GM12875 (cell line): ENCODE data around the gene CENPP.

Source experiments
- H3K4me3 ChIP-seq: one replicate; pipeline ENCODE4 v1.5.1; 2011; ENCODE audit warnings: low read depth, low read length, control low read depth
- TF ChIP-seq, protein P1 (sequence below): IDR thresholded peaks from 2 replicates; pipeline ENCODE4 v1.5.1; 2011; ENCODE audit warnings: low read depth, mild to moderate bottlenecking, control low read depth, inconsistent platforms, low read length, moderate library complexity, borderline replicate concordance; ENCODE audit not compliant: insufficient read depth

The CENPP gene

DNA sequence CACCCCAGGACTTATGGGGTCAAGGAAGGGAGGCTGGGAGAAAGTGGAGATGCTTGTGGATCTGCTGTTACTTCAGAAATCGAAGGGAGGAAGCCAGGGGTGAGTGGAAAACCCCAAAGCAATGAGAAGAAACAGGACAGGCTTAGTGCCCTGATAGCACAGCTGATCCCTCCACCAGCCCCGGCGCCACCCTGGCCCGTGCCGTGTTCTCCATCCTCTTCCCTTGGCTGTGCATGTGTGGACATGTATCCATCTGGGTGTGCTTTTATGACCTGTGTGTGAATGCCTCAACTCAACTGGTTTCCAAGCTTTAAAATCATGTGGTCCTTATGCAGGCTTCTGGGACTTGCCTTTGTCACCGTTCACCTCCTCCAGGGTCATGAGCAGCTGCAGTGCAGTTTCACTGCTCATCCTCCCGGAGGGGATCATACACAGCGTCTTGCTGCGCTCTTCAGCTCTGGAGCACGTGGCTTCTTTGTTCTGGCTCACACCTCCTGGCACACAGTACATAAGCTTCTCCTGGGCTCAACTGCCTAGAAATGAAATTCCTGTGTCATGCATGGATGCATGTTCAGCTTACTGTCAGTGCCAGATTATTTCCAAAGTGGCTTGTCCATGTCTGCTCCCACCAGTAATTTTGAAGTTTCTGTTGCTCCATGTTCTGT is 286.0 kb downstream of the CENPP start:
- H3K4me3 ChIP-seq = no peak overlapping the region
- TF ChIP-seq, protein P1, sequence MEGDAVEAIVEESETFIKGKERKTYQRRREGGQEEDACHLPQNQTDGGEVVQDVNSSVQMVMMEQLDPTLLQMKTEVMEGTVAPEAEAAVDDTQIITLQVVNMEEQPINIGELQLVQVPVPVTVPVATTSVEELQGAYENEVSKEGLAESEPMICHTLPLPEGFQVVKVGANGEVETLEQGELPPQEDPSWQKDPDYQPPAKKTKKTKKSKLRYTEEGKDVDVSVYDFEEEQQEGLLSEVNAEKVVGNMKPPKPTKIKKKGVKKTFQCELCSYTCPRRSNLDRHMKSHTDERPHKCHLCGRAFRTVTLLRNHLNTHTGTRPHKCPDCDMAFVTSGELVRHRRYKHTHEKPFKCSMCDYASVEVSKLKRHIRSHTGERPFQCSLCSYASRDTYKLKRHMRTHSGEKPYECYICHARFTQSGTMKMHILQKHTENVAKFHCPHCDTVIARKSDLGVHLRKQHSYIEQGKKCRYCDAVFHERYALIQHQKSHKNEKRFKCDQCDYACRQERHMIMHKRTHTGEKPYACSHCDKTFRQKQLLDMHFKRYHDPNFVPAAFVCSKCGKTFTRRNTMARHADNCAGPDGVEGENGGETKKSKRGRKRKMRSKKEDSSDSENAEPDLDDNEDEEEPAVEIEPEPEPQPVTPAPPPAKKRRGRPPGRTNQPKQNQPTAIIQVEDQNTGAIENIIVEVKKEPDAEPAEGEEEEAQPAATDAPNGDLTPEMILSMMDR = no peak

DNA sequence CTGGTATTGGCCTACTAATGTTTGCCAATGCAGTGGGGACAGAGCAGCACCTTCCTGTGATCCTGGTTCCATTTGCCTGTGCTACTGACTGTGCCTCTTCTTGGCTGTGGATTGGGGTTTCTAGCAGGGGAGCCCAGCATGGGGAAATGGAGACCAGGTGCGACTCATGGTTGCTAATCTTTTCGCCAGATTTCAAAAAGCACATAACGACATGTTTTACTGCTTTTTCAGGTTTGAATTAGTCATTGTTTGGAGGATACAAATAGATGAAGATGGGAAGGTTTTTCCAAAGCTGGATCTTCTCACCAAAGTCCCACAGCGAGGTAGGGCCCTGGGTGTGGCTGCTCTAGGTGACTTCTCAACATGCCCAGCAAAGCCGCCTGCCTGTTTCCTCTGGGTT is 286.5 kb downstream of the CENPP start:
- TF ChIP-seq, protein P1 = no peak
- H3K4me3 ChIP-seq = no peak overlapping the region

DNA sequence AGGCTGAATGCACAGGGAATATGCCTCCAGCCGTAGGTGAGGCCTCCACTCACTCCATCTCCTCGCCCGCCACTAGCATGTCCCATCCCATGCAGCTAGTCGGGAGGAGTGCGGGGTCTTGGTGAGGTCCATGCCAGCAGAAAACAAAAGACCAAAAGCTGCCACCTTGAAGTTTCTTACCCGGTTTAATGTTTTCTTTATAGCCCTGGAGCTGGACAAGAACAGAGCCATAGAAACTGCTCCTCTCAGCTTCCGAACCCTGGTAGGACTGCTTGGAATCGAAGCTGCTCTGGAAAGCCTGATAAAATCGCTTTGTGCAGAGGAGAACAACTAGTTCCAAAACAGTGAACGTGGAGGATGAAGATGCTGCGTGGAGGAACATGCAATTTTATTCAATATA is 287.1 kb downstream of the CENPP start:
- TF ChIP-seq, protein P1 = no peak
- no peak overlapping the region for H3K4me3 ChIP-seq

DNA sequence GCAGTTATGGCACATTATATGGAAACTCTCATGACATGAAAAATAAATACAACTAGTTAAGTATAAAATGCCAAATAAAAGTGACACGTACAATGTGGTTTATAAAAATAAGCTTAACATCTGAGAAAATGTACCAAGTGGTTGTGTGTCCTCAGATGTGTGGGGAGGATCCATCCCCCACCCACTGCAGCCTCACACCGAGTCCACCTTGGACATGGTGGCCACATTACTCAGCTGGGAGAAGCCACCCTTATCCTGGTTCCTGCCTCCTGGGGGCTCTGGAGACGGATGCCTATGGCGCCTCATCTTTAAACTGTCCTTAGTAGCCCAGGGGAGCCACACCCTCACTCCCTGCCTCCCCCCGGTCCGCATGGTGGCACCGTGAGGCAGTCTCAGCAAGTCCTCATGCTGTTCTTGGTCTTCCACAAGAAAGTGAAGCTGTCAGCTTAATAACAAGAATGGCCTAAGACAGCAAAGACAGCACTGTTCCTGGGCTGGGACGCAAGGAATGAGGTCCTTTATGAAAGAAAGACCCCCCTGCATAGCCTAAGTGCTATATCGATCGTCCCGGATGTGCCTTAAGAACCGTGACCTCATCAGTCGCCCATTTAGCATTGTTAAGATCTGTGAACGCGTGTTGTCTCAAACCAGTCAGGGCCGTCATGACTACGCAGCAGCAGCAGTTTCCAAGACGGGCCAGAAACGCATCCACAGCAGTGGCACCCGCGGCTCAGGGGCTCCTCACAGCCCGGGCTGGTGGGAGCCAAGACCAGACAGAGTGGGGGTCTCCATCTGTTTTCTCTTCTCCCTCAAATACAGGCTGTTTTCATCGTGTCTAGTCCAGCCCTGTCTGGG is 287.7 kb downstream of the CENPP start:
- TF ChIP-seq, protein P1 = no peak
- H3K4me3 ChIP-seq = no peak overlapping the region

GRCh38 chr9:92614123-92614510 is 288.4 kb downstream of the CENPP start:
- TF ChIP-seq, protein P1 = no peak
- H3K4me3 ChIP-seq = no peak overlapping the region

GRCh38 chr9:92614763-92615461 is 289.2 kb downstream of the CENPP start:
- no peak overlapping the region for H3K4me3 ChIP-seq
- TF ChIP-seq, protein P1 = no peak
